Measurements from ENCODE around the gene NAV1. TPM values are rescaled to one million over a fixed set of nuclear protein-coding genes. Genes with fewer than 3 reads are reported as not detected.

NAV1 gene
- total and polyA plus RNA-seq, 4 donors, result 1.1 to 2.0 (median 1.3) TPM

DNA sequence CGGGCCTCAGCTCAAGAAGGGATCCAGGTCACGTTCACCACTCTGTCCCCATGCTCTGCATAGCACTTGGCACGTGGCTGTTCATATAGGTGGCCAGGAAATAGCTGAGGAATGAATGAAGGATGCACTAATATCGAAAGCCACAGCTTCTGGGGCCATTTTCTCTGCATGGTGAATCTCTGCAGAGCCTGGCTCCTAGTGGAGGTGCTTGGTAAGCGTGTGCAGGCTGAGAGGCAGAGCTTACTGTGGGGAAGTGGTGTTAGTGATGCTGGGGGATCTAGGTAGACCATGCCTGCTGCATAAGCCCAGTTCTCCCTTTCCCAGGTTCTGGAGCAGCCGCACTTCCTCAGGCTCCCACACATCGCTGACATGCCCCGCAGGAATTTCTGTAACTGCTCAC lies 40.3 kb upstream of the NAV1 start:
- Histone ChIP-seq H3K27ac (ENCODE audit: low read depth in 1 of 2, low read length in 2 of 2) (peak overlapping the region in 1 of 2 donors; percentile 6), H3K27me3 (ENCODE audit: control insufficient read depth in 4 of 4, insufficient read depth in 4 of 4, low read length in 3 of 4) (no peaks in the 10 kb centered on the region), H3K4me3 (ENCODE audit: low read depth in 1 of 3, low read length in 3 of 3) (no peak overlapping the region), H3K36me3 (ENCODE audit: control insufficient read depth in 4 of 4, insufficient read depth in 3 of 4, low read depth in 1 of 4, low read length in 3 of 4) (peaks cover 3 to 13% (median 4%) of the 10 kb centered on the region in 4 donors), H3K9ac (ENCODE audit: low read depth in 1 of 2, low read length in 2 of 2) (no peak overlapping the region), H3K9me3 (ENCODE audit: control insufficient read depth in 4 of 4, low read length in 3 of 4) (no peaks in the 10 kb centered on the region), H3K4me1 (ENCODE audit: control insufficient read depth in 4 of 4, insufficient read depth in 4 of 4, low read length in 3 of 4) (peaks cover 28 to 94% (median 85%) of the 10 kb centered on the region in 4 donors)
- 90% methylated on average over 8 of the region's 8 CpGs for WGBS
- DNase-seq (ENCODE audit: low spot score), result no peak
- TF ChIP-seq HNF4A (conservative IDR thresholded peaks at IDR 0.05), result no peak
- TF ChIP-seq, protein P1, sequence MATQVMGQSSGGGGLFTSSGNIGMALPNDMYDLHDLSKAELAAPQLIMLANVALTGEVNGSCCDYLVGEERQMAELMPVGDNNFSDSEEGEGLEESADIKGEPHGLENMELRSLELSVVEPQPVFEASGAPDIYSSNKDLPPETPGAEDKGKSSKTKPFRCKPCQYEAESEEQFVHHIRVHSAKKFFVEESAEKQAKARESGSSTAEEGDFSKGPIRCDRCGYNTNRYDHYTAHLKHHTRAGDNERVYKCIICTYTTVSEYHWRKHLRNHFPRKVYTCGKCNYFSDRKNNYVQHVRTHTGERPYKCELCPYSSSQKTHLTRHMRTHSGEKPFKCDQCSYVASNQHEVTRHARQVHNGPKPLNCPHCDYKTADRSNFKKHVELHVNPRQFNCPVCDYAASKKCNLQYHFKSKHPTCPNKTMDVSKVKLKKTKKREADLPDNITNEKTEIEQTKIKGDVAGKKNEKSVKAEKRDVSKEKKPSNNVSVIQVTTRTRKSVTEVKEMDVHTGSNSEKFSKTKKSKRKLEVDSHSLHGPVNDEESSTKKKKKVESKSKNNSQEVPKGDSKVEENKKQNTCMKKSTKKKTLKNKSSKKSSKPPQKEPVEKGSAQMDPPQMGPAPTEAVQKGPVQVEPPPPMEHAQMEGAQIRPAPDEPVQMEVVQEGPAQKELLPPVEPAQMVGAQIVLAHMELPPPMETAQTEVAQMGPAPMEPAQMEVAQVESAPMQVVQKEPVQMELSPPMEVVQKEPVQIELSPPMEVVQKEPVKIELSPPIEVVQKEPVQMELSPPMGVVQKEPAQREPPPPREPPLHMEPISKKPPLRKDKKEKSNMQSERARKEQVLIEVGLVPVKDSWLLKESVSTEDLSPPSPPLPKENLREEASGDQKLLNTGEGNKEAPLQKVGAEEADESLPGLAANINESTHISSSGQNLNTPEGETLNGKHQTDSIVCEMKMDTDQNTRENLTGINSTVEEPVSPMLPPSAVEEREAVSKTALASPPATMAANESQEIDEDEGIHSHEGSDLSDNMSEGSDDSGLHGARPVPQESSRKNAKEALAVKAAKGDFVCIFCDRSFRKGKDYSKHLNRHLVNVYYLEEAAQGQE (IDR thresholded peaks at IDR 0.05), result no peak
- TF ChIP-seq, protein P2, sequence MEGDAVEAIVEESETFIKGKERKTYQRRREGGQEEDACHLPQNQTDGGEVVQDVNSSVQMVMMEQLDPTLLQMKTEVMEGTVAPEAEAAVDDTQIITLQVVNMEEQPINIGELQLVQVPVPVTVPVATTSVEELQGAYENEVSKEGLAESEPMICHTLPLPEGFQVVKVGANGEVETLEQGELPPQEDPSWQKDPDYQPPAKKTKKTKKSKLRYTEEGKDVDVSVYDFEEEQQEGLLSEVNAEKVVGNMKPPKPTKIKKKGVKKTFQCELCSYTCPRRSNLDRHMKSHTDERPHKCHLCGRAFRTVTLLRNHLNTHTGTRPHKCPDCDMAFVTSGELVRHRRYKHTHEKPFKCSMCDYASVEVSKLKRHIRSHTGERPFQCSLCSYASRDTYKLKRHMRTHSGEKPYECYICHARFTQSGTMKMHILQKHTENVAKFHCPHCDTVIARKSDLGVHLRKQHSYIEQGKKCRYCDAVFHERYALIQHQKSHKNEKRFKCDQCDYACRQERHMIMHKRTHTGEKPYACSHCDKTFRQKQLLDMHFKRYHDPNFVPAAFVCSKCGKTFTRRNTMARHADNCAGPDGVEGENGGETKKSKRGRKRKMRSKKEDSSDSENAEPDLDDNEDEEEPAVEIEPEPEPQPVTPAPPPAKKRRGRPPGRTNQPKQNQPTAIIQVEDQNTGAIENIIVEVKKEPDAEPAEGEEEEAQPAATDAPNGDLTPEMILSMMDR (IDR thresholded peaks at IDR 0.05; ENCODE audit: low read depth, low read length, missing input control), result no peak
- TF ChIP-seq, protein P3, sequence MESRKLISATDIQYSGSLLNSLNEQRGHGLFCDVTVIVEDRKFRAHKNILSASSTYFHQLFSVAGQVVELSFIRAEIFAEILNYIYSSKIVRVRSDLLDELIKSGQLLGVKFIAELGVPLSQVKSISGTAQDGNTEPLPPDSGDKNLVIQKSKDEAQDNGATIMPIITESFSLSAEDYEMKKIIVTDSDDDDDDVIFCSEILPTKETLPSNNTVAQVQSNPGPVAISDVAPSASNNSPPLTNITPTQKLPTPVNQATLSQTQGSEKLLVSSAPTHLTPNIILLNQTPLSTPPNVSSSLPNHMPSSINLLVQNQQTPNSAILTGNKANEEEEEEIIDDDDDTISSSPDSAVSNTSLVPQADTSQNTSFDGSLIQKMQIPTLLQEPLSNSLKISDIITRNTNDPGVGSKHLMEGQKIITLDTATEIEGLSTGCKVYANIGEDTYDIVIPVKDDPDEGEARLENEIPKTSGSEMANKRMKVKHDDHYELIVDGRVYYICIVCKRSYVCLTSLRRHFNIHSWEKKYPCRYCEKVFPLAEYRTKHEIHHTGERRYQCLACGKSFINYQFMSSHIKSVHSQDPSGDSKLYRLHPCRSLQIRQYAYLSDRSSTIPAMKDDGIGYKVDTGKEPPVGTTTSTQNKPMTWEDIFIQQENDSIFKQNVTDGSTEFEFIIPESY (IDR thresholded peaks at IDR 0.05), result no peak
- TF ChIP-seq JUND (IDR thresholded peaks at IDR 0.05), result no peak
- no peak for TF ChIP-seq FOXA1 (IDR thresholded peaks at IDR 0.05)
- no peak for TF ChIP-seq GABPA (IDR thresholded peaks at IDR 0.05 in 1 of 2, conservative IDR thresholded peaks at IDR 0.05 in 1 of 2)
- no peak for TF ChIP-seq RAD21 (IDR thresholded peaks at IDR 0.05)
- TF ChIP-seq FOXA2 (IDR thresholded peaks at IDR 0.05), result no peak
- TF ChIP-seq HNF4G (IDR thresholded peaks at IDR 0.05), result no peak
- TF ChIP-seq, protein P4, sequence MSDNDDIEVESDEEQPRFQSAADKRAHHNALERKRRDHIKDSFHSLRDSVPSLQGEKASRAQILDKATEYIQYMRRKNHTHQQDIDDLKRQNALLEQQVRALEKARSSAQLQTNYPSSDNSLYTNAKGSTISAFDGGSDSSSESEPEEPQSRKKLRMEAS (IDR thresholded peaks at IDR 0.05), result no peak
- TF ChIP-seq YY1 (IDR thresholded peaks at IDR 0.05), result no peak
- TF ChIP-seq NR2F2 (IDR thresholded peaks at IDR 0.05), result no peak
- TF ChIP-seq EGR1 (IDR thresholded peaks at IDR 0.05; ENCODE audit: low read depth in 2 of 2), result no peak
- no peak for TF ChIP-seq SP1 (IDR thresholded peaks at IDR 0.05)
- TF ChIP-seq RXRA (IDR thresholded peaks at IDR 0.05), result no peak
- TF ChIP-seq, protein P5, sequence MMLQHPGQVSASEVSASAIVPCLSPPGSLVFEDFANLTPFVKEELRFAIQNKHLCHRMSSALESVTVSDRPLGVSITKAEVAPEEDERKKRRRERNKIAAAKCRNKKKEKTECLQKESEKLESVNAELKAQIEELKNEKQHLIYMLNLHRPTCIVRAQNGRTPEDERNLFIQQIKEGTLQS (IDR thresholded peaks at IDR 0.05), result no peak
- no peak for TF ChIP-seq TAF1 (conservative IDR thresholded peaks at IDR 0.05)
